Iris pigment epithelial cell (primary cell): Measurements from ENCODE around the gene DHH.
"Not testable (repeated sequence)": the region's sequence is repeated elsewhere in the genome, so short reads cannot be mapped to it uniquely, and the experiment has no call there.

Experiments
- DNase-seq: peaks from one replicate; pipeline ENCODE4 v3.0.0-alpha.2; 2011; ENCODE audit warnings: low read depth

The DHH gene

GRCh38 chr12:49070971-49071370, 23.6 kb downstream of the DHH start:
- DNase-seq = no peak

- peak; percentile 97 for DNase-seq
Observed at GRCh38 chr12:49069507-49070346, 24.9 kb downstream of the DHH start, which contains the start of gene RHEBL1. Gene RHEBL1 (minus strand): TSS chr12:49069979. CDS start chr12:49069785, 194 bp downstream.

GRCh38 chr12:49068879-49069506, 25.6 kb downstream of the DHH start:
- DNase-seq = no peak

- DNase-seq = no peak
Observed at GRCh38 chr12:49066120-49066519, 28.5 kb downstream of the DHH start.

- no peak for DNase-seq
Observed at GRCh38 chr12:49064767-49065152, 29.8 kb downstream of the DHH start.

GRCh38 chr12:49061916-49062315, 32.7 kb downstream of the DHH start:
- not testable (repeated sequence) for DNase-seq

- no peak for DNase-seq
Observed at GRCh38 chr12:49061157-49061650, 33.4 kb downstream of the DHH start.

GRCh38 chr12:49060237-49061156, 34.1 kb downstream of the DHH start, which contains the start of gene KMT2D:
Gene KMT2D (minus strand): TSS chr12:49060794. CDS start chr12:49055324, 5,470 bp downstream.
- DNase-seq = peak; percentile 98

GRCh38 chr12:49059299-49060171, 35.1 kb downstream of the DHH start:
- DNase-seq = peak; percentile 35

GRCh38 chr12:49059045-49059298, 35.6 kb downstream of the DHH start:
- DNase-seq = no peak

- no peak for DNase-seq
Observed at GRCh38 chr12:49058366-49059044, 36.1 kb downstream of the DHH start.

GRCh38 chr12:49057888-49058287, 36.7 kb downstream of the DHH start:
- no peak for DNase-seq

- peak; percentile 91 for DNase-seq
Observed at GRCh38 chr12:49055978-49056754, 38.4 kb downstream of the DHH start.

GRCh38 chr12:49055092-49055491, 39.5 kb downstream of the DHH start:
- no peak for DNase-seq

GRCh38 chr12:49054524-49054923, 40.1 kb downstream of the DHH start:
- DNase-seq = no peak

GRCh38 chr12:49054096-49054495, 40.5 kb downstream of the DHH start:
- no peak for DNase-seq

GRCh38 chr12:49052451-49053208, 42.0 kb downstream of the DHH start:
- no peak for DNase-seq

- no peak for DNase-seq
Observed at GRCh38 chr12:49051777-49052438, 42.7 kb downstream of the DHH start.

- DNase-seq = no peak
Observed at GRCh38 chr12:49051373-49051764, 43.2 kb downstream of the DHH start.
